Mesenchymal stem cell (in vitro differentiated cells and primary cell): Measurements from ENCODE around the gene FBXO9.

Experiments
- DNase-seq: peaks from one replicate; pipeline ENCODE4 v3.0.0-alpha.2; 2013
- H2AFZ ChIP-seq: one replicate; pipeline ENCODE4 v1.6.1; 2013; ENCODE audit warnings: low read depth, mild to moderate bottlenecking, control low read depth, inconsistent platforms, low read length, moderate library complexity
- H2AK5ac ChIP-seq: 2 replicates; pipeline ENCODE4 v1.6.1; 2013; ENCODE audit warnings: low read length, moderate library complexity, mild to moderate bottlenecking, inconsistent platforms; ENCODE audit not compliant: severe bottlenecking
- H2BK120ac ChIP-seq: one replicate; pipeline ENCODE4 v1.6.1; 2013; ENCODE audit warnings: low read depth, mild to moderate bottlenecking, inconsistent platforms, low read length, moderate library complexity
- H2BK12ac ChIP-seq, 2 experiments: one replicate each; pipeline ENCODE4 v1.6.1; 2013; ENCODE audit warnings: inconsistent platforms in 2 of 2, low read length in 2 of 2, mild to moderate bottlenecking in 2 of 2, moderate library complexity in 2 of 2, control low read depth in 1 of 2
- H2BK15ac ChIP-seq: one replicate; pipeline ENCODE4 v1.6.1; 2013; ENCODE audit warnings: mild to moderate bottlenecking, low read depth, inconsistent platforms; ENCODE audit not compliant: poor library complexity, severe bottlenecking
- H2BK5ac ChIP-seq: 2 replicates; pipeline ENCODE4 v1.6.1; 2013; ENCODE audit warnings: low read depth, mild to moderate bottlenecking, low read length, control low read depth, inconsistent platforms; ENCODE audit not compliant: poor library complexity, severe bottlenecking
- H3K14ac ChIP-seq, 2 experiments: one replicate each; pipeline ENCODE4 v1.6.1; 2013; ENCODE audit warnings: inconsistent platforms in 2 of 2, low read length in 2 of 2, control low read depth in 1 of 2, mild to moderate bottlenecking in 1 of 2, moderate library complexity in 1 of 2
- H3K18ac ChIP-seq, 2 experiments: one replicate each; pipeline ENCODE4 v1.6.1; 2013; ENCODE audit warnings: inconsistent platforms in 2 of 2, low read length in 2 of 2, control low read depth in 1 of 2, low read depth in 1 of 2, mild to moderate bottlenecking in 1 of 2
- H3K23ac ChIP-seq, 2 experiments: one replicate each; pipeline ENCODE4 v1.6.1; 2013; ENCODE audit warnings: inconsistent platforms in 2 of 2, low read length in 2 of 2, mild to moderate bottlenecking in 2 of 2, moderate library complexity in 2 of 2, control low read depth in 1 of 2
- H3K27ac ChIP-seq: 2 replicates; pipeline ENCODE4 v1.5.1; 2013; ENCODE audit warnings: mild to moderate bottlenecking, moderate library complexity, low read length, control low read depth, inconsistent platforms; ENCODE audit not compliant: poor library complexity, severe bottlenecking
- H3K27me3 ChIP-seq, 2 experiments: 2 replicates each; pipeline versions ENCODE4 v1.6.1 to v1.7.0; 2013; ENCODE audit warnings: low read length in 2 of 2, mild to moderate bottlenecking in 2 of 2, moderate library complexity in 2 of 2, control low read depth in 1 of 2, inconsistent platforms in 1 of 2; ENCODE audit not compliant: control insufficient read depth in 1 of 2, insufficient read depth in 1 of 2
- H3K36me3 ChIP-seq, 2 experiments: 2 replicates each; pipeline versions ENCODE4 v1.6.1 to v1.7.0; 2013; ENCODE audit warnings: low read length in 2 of 2, control low read depth in 1 of 2, inconsistent platforms in 1 of 2, low read depth in 1 of 2, mild to moderate bottlenecking in 1 of 2; ENCODE audit not compliant: insufficient read depth in 2 of 2, control insufficient read depth in 1 of 2
- H3K4ac ChIP-seq, 2 experiments: one replicate each; pipeline ENCODE4 v1.6.1; 2013; ENCODE audit warnings: inconsistent platforms in 2 of 2, low read length in 2 of 2, mild to moderate bottlenecking in 2 of 2, moderate library complexity in 2 of 2, control low read depth in 1 of 2, low read depth in 1 of 2
- H3K4me1 ChIP-seq: 2 replicates; pipeline ENCODE4 v1.6.1; 2013; ENCODE audit warnings: low read depth, low read length, control low read depth; ENCODE audit not compliant: control insufficient read depth, insufficient read depth
- H3K4me2 ChIP-seq: 2 replicates; pipeline ENCODE4 v1.6.1; 2013; ENCODE audit warnings: low read length, mild to moderate bottlenecking, inconsistent platforms; ENCODE audit not compliant: poor library complexity, severe bottlenecking
- H3K4me3 ChIP-seq, 2 experiments: 2 replicates each; pipeline versions ENCODE4 v1.5.1 to v1.7.0; 2013; ENCODE audit warnings: low read length in 2 of 2, mild to moderate bottlenecking in 2 of 2, control low read depth in 1 of 2, low read depth in 1 of 2; ENCODE audit not compliant: insufficient read depth in 1 of 2
- H3K79me1 ChIP-seq: replicated peaks from 2 replicates; pipeline ENCODE4 v1.6.1; 2013; ENCODE audit warnings: mild to moderate bottlenecking, control low read depth, low read length, inconsistent platforms; ENCODE audit not compliant: poor library complexity, severe bottlenecking
- H3K9ac ChIP-seq: 2 replicates; pipeline ENCODE4 v1.7.0; 2013; ENCODE audit warnings: mild to moderate bottlenecking, low read length, moderate library complexity
- H3K9me3 ChIP-seq: 2 replicates; pipeline ENCODE4 v1.7.0; 2013; ENCODE audit warnings: mild to moderate bottlenecking, low read length; ENCODE audit not compliant: control insufficient read depth
- H4K8ac ChIP-seq: one replicate; pipeline ENCODE4 v1.6.1; 2013; ENCODE audit warnings: inconsistent platforms, mild to moderate bottlenecking, low read length, moderate library complexity
- H4K91ac ChIP-seq: one replicate; pipeline ENCODE4 v1.6.1; 2013; ENCODE audit warnings: mild to moderate bottlenecking, low read length, inconsistent platforms
- WGBS: methylation state at CpG from one replicate; pipeline ENCODE4 v1.1.7; 2013; ENCODE audit warnings: mixed read lengths; 5-methylcytosine and 5-hydroxymethylcytosine counted together

FBXO9 gene

DNA sequence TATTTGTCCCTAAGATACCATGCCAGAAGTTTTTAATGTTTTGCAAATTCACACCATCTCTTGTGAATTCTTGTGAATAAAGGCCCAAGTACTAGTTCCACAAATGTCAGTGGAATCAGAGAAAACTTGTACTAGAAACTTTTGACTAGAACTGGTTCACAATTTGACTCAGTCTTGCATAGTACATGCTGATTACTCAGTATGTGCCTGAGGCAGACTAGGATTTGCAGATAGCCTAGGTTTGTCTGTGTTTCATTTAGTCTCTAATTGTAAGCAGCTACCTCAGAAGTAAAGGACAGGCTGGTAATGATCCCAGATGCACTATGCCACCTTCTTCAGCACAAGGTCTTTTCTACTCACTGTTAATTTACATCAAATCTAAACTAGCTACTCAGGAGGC, 35.9 kb upstream of the FBXO9 start:
- Histone ChIP-seq H4K8ac (no peak overlapping the region), H2BK15ac (no peak overlapping the region), H3K27ac (no peak overlapping the region), H3K9me3 (no peaks in the 10 kb centered on the region), H2AK5ac (no peak overlapping the region), H2AFZ (no peak overlapping the region), H3K27me3 (no peaks in the 10 kb centered on the region), H4K91ac (no peak overlapping the region), H3K23ac (no peak overlapping the region), H3K14ac (no peak overlapping the region), H3K36me3 (peaks cover 0 to 66% of the 10 kb centered on the region in 2 experiments), H2BK120ac (no peak overlapping the region), H3K79me1 (no peaks in the 10 kb centered on the region), H3K4me2 (no peak overlapping the region), H2BK5ac (no peak overlapping the region), H3K18ac (no peak overlapping the region), H3K4me3 (no peak overlapping the region), H3K4me1 (no peaks in the 10 kb centered on the region), H3K9ac (no peak overlapping the region), H3K4ac (no peak overlapping the region), H2BK12ac (no peak overlapping the region)
- no peak for DNase-seq

DNA sequence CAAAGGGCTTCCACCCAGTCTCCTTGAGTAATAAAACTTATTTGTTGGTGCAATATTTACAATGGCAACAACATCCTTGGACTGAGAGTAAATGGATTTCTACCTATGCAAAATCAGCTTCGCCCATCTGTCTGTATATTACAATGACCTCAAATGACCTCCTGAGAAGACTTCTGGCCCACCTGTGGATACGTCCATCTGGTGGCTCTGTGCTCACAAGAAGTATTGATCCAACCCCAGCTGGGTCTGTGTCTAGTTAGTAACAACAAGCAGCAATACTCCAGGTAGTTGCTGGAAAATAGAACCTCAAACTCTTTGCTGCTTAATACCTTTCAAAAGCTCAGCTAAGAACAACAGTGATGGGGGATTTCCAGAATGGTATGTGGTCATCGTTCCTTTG, 35.4 kb upstream of the FBXO9 start:
- 97% methylated on average over 2 of the region's 3 CpGs for whole genome bisulfite sequencing

DNA sequence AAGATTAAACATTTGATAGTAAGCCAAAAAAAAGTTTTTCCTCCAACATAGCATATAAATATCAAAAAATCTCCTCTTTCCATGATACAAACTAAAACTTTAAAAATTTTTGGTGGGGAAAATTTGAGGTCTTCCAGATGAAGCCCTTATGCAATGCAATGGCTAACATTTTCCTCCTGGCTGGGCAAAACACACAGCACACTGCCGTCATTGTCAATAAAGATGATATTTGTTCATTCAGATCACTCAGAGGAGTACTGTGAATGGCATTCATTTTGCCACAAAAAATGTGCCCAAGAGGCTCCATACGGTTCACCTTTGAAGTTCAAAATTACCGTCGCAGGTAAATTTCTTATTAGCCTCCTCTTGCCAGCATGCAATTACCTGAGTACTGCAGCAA, 33.9 kb upstream of the FBXO9 start:
- H2AK5ac ChIP-seq: no peak overlapping the region
- peak overlapping the region; percentile 21 for H2BK5ac ChIP-seq
- no peak overlapping the region for H2BK120ac ChIP-seq
- H2AFZ ChIP-seq: no peak overlapping the region
- DNase-seq: no peak
- H3K27me3 ChIP-seq: no peaks in the 10 kb centered on the region
- no peak overlapping the region for H4K91ac ChIP-seq
- no peak overlapping the region for H3K23ac ChIP-seq
- no peak overlapping the region for H3K27ac ChIP-seq
- 100% methylated on average over 4 of the region's 4 CpGs for WGBS
- peaks cover 9 to 69% of the 10 kb centered on the region in 2 experiments for H3K36me3 ChIP-seq
- no peak overlapping the region for H3K4ac ChIP-seq
- H3K79me1 ChIP-seq: peaks cover 4% of the 10 kb centered on the region
- no peak overlapping the region for H3K14ac ChIP-seq
- H4K8ac ChIP-seq: no peak overlapping the region
- no peak overlapping the region for H3K4me2 ChIP-seq
- no peaks in the 10 kb centered on the region for H3K9me3 ChIP-seq
- no peak overlapping the region for H2BK12ac ChIP-seq
- H3K9ac ChIP-seq: no peak overlapping the region
- no peak overlapping the region for H3K18ac ChIP-seq
- no peak overlapping the region for H3K4me3 ChIP-seq
- peaks cover 2% of the 10 kb centered on the region for H3K4me1 ChIP-seq
- no peak overlapping the region for H2BK15ac ChIP-seq

More for the DNA sequence above, 35.4 kb upstream of the FBXO9 start:
- Histone ChIP-seq H3K4ac (no peak overlapping the region), H3K18ac (no peak overlapping the region), H2BK5ac (no peak overlapping the region), H3K4me1 (no peaks in the 10 kb centered on the region), H2BK12ac (no peak overlapping the region), H3K27ac (no peak overlapping the region), H3K4me2 (no peak overlapping the region), H3K4me3 (no peak overlapping the region), H3K79me1 (no peaks in the 10 kb centered on the region), H2BK120ac (no peak overlapping the region), H4K91ac (no peak overlapping the region), H3K36me3 (peaks cover 2 to 68% of the 10 kb centered on the region in 2 experiments), H3K23ac (no peak overlapping the region), H2AFZ (no peak overlapping the region), H3K9me3 (no peaks in the 10 kb centered on the region), H3K9ac (no peak overlapping the region), H3K14ac (no peak overlapping the region), H4K8ac (no peak overlapping the region), H2BK15ac (no peak overlapping the region), H3K27me3 (no peaks in the 10 kb centered on the region), H2AK5ac (no peak overlapping the region)
- no peak for DNase-seq

DNA sequence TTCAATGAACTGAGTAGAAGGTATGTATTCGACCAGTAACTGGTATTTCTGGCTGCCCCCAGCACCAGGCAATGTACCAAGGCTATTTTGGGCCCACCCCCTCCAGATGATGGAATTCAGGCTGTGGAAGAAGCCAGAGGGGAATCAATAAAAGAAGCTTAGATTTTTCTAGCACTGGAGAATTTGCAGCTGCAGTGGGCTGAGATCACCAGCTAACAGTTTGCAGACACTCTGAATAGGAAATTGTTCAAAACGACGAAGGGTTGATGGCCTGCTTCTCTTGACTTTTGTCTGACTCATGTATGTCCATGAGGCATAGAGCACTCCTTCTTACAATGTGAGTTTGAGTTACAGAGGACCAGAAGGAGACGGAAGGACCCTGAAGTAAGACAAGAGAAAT, 32.4 kb upstream of the FBXO9 start:
- no peak overlapping the region for H2BK15ac ChIP-seq
- H3K9ac ChIP-seq: peak overlapping the region; percentile 40
- WGBS: 48% methylated on average over 4 of the region's 4 CpGs
- peak overlapping the region in 1 of 2 experiments; percentile 17 for H3K4ac ChIP-seq
- peak overlapping the region; percentile 56 for H3K27ac ChIP-seq
- H3K36me3 ChIP-seq: peaks cover 9 to 66% of the 10 kb centered on the region in 2 experiments
- H4K8ac ChIP-seq: peak overlapping the region; percentile 77
- peak overlapping the region; percentile 86 for H4K91ac ChIP-seq
- H3K14ac ChIP-seq: no peak overlapping the region
- no peaks in the 10 kb centered on the region for H3K27me3 ChIP-seq
- H3K4me3 ChIP-seq: peak overlapping the region in 1 of 2 experiments; percentile 11
- no peaks in the 10 kb centered on the region for H3K9me3 ChIP-seq
- no peak overlapping the region for H3K4me2 ChIP-seq
- H2AFZ ChIP-seq: no peak overlapping the region
- H2BK5ac ChIP-seq: no peak overlapping the region
- H3K79me1 ChIP-seq: peaks cover 4% of the 10 kb centered on the region
- no peak overlapping the region for H3K23ac ChIP-seq
- DNase-seq: peak; percentile 57
- peak overlapping the region in 1 of 2 experiments; percentile 79 for H3K18ac ChIP-seq
- peak overlapping the region; percentile 73 for H2BK120ac ChIP-seq
- H2AK5ac ChIP-seq: peak overlapping the region; percentile 53
- H2BK12ac ChIP-seq: peak overlapping the region in 1 of 2 experiments; percentile 21
- peaks cover 2% of the 10 kb centered on the region for H3K4me1 ChIP-seq
